ENCODE data around the gene ZNF23. TPM values are rescaled to one million over a fixed set of nuclear protein-coding genes. Genes with fewer than 3 reads are reported as not detected.
"Not testable (repeated sequence)": the region's sequence is repeated elsewhere in the genome, so short reads cannot be mapped to it uniquely, and the experiment has no call there.

The ZNF23 gene
- total RNA-seq, result 14.3 TPM
- polyA plus RNA-seq, result 8.8 TPM

DNA sequence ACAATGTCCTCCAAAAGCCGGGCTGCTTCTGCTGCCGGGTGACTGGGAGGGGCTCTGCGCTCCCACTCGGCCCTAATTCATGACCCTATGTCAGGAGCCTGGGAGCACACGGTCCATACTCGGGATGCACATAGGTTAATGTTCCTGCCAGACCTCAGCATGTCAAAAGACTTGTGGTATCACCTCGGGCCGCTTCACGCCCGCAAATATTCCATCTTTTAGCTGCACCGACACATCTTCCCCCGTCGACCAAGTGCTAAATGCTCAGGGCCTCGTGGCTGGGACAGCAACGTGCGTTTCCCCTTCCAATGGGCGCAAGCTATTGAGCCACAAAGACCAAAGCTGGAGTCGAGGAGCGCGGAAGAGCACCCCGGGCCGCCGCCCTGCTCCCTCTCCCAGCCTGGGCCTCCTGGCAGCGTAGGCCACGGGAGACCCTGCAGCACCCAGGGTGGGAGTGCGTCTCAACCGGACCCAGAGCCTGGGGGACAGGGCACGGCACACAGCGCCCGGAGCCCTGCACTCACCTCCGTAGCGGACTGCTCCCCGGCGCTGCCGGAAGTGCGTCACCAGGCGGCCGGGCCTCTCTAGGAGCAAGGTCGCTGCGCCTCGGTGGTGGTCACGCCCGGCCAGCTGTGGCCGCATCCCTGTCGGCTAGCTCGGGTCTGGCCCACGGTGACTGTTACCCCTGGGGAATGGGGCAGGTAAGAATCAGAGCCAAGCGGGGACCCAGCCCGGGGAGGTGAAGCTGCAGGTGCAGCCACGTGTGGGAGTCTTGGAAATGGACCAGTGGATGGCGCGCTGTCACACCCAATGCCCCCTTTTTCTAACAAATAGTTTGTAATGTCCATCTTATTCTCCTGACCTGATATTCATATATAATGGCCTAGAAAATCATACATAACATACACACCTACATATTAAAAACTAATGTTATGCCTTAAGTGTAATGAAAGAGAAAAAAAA lies at the start of gene ZNF23:
Gene ZNF23 (minus strand): TSS at position 562 of the 963 bp plus-strand sequence. CDS start 5,451 bp downstream, outside the sequence.
- H3K4me1 ChIP-seq (ENCODE audit: insufficient read depth), result no peaks in the 10 kb centered on the region
- DNase-seq (ENCODE audit: extremely low spot score), result peak; percentile 25
- H3K27ac ChIP-seq (ENCODE audit: low read depth), result peak within 1 kb of the TSS; percentile 82
- peak within 1 kb of the TSS; percentile 96 for H3K4me3 ChIP-seq (ENCODE audit: low read depth, low read length)
- H3K36me3 ChIP-seq (ENCODE audit: insufficient read depth), result no peaks in the 10 kb centered on the region
- under 1% methylated on average over 52 of the region's 52 CpGs for WGBS

DNA sequence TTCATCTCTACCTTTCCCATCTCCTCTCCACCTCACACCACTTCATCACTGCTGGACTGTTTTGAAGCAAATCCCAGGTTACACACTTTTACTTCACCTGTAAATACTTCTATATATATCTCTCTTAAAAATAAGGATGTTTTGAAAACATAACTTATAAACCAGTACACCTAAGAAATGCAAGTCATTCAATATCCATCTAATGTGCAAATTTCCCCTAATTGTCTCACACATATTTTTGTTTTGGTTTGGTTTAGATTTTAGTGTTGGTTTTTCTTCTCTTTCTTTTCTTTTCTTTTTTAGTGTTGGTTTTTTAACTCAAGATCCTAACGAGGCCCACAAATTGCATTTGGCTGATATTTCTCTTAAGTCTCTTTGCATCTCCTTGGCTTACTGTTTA lies 45.0 kb upstream of the ZNF23 start:
- no peak for DNase-seq (ENCODE audit: extremely low spot score)
- WGBS, result 55% methylated on average over 1 of the region's 1 CpG
- H3K27ac ChIP-seq (ENCODE audit: low read depth), result no peak overlapping the region
- no peaks in the 10 kb centered on the region for H3K36me3 ChIP-seq (ENCODE audit: insufficient read depth)
- no peak overlapping the region for H3K4me3 ChIP-seq (ENCODE audit: low read depth, low read length)
- no peaks in the 10 kb centered on the region for H3K4me1 ChIP-seq (ENCODE audit: insufficient read depth)

DNA sequence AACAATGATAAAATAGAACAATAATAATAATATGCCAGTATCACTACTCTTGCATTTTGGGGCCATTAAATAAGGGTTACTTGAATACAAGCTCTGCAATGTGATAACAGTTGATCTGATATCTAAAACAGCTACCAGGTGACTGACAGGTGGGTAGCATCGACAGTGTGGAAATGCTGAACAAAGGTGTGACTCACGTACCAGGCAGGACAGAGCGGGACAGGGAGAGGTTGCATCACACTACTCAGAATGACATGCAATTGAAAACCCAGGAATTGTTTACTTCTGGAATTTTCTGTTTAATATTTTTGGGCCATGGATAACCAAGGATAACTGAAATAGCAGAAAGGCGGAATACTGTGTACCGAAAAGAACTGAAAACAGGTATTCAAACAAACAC lies 42.9 kb upstream of the ZNF23 start:
- no peaks in the 10 kb centered on the region for H3K36me3 ChIP-seq (ENCODE audit: insufficient read depth)
- WGBS, result 84% methylated on average over 5 of the region's 5 CpGs
- no peaks in the 10 kb centered on the region for H3K4me1 ChIP-seq (ENCODE audit: insufficient read depth)
- H3K4me3 ChIP-seq (ENCODE audit: low read depth, low read length), result no peak overlapping the region
- H3K27ac ChIP-seq (ENCODE audit: low read depth), result no peak overlapping the region
- DNase-seq (ENCODE audit: extremely low spot score), result no peak

DNA sequence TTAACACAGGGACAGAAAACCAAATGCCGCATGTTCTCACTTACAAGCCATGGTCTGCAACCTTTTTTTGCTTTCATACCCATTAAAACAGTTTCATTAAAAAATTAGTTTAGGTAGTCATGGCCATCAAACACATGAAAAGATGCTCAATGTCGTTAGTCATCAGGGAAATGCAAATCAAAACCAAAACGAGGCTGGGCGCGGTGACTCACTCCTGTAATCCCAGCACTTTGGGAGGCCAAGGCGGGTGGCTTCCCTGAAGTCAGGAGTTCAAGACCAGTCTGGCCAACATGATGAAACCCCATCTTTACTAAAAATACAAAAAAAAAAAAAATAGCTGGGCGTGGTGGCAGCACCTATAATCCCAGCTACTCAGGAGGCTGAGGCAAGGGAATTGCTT lies 42.0 kb upstream of the ZNF23 start:
- H3K4me1 ChIP-seq (ENCODE audit: insufficient read depth); H3K36me3 ChIP-seq (ENCODE audit: insufficient read depth); H3K27ac ChIP-seq (ENCODE audit: low read depth); DNase-seq (ENCODE audit: extremely low spot score); H3K4me3 ChIP-seq (ENCODE audit: low read depth, low read length): not testable (repeated sequence)
- 74% methylated on average over 7 of the region's 7 CpGs for WGBS

DNA sequence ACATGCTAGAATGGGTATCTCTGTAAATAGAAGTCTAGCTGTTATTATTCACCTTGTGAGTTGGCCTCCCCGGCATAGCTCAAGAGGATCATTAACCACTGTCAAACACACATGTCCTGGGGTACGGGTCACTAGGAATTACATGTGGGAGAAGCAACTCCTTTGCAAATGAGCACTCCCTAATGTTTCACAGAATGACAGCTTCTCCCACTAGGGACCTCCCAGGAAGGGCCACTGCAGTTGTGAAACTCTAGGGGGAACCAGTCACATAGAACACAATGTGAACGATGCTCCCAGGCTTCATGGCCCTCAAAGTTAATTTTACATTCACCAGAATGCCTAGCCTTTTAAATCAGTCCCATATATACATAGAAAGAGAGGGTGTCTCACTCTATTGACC lies 39.5 kb upstream of the ZNF23 start:
- WGBS, result 65% methylated on average over 3 of the region's 3 CpGs
- Histone ChIP-seq H3K4me3 (ENCODE audit: low read depth, low read length) (no peak overlapping the region), H3K27ac (ENCODE audit: low read depth) (no peak overlapping the region), H3K4me1 (ENCODE audit: insufficient read depth) (no peaks in the 10 kb centered on the region), H3K36me3 (ENCODE audit: insufficient read depth) (no peaks in the 10 kb centered on the region)
- no peak for DNase-seq (ENCODE audit: extremely low spot score)

DNA sequence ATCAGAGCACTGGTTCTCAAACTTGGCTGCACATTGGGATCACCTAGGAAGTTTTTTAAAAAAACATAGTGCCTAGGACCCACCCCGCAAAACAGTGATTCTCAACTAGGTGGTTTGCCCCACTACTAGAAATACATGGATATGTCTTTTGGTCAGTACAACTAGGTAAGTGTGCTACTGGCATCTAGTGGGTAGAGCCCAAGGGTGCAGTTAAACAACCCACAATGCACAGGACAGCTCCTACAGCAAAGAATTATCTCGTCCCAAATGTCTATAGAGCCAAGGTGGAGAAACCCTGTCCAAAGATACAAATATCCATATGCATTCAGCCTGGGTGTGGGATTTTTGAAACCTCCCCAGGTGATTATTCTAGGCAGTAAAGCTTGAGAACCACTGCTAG lies 38.9 kb upstream of the ZNF23 start:
- Histone ChIP-seq H3K36me3 (ENCODE audit: insufficient read depth) (no peaks in the 10 kb centered on the region), H3K4me1 (ENCODE audit: insufficient read depth) (no peaks in the 10 kb centered on the region), H3K4me3 (ENCODE audit: low read depth, low read length) (no peak overlapping the region), H3K27ac (ENCODE audit: low read depth) (no peak overlapping the region)
- WGBS, result 74% methylated on average over 2 of the region's 2 CpGs
- no peak for DNase-seq (ENCODE audit: extremely low spot score)

DNA sequence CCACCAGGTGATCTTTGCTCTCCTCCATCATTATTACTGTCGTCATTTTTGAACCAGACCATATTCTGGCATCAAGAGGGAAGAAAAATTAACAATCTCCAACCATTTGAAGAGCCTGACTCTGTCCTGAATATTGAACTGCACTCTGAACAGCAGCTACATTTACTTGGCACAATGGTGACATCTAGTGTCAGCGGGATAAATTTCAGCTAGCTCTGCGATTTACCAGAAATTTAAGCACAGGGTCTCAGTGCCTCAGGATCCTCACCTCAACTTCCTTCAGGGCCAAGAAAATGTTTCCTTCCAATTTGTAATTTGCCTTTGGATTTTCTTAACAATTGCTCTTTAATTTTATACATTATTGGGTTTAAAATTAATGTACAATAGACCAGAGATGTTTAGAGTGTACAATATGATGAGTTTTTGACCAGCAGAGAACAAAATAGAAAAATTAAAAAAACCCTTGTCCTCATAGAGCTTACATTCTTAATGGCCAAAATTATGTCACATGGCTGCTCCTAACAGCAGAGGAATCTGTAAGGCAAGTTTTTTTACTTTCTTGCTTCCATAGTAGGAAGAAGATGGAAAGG lies 37.8 kb upstream of the ZNF23 start:
- Histone ChIP-seq H3K36me3 (ENCODE audit: insufficient read depth) (no peaks in the 10 kb centered on the region), H3K27ac (ENCODE audit: low read depth) (no peak overlapping the region), H3K4me3 (ENCODE audit: low read depth, low read length) (no peak overlapping the region), H3K4me1 (ENCODE audit: insufficient read depth) (no peaks in the 10 kb centered on the region)
- WGBS, result under 1% methylated on average over 3 of the region's 3 CpGs
- DNase-seq (ENCODE audit: extremely low spot score), result no peak

DNA sequence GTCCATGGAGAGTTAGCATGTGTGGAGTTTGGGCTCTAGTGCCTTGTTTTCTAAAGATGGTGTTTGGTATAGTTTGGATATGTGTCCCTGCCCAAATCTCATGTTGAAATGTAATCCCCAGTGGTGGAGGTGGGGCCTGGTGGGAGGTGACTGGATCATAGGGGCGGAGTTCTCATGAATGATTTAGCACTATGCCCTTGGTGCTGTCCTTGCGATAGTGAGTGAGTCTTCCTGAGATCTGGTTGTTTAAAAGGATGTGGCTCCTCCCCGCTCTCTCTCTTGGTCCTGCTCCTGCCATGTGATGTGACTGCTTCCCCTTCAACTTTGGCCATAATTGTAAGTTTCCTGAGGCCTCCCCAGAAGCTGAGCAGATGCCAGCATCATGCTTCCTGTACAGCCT lies 36.0 kb upstream of the ZNF23 start:
- Histone ChIP-seq H3K36me3 (ENCODE audit: insufficient read depth) (no peaks in the 10 kb centered on the region), H3K4me1 (ENCODE audit: insufficient read depth) (no peaks in the 10 kb centered on the region), H3K27ac (ENCODE audit: low read depth) (no peak overlapping the region), H3K4me3 (ENCODE audit: low read depth, low read length) (no peak overlapping the region)
- 87% methylated on average over 3 of the region's 3 CpGs for WGBS
- DNase-seq (ENCODE audit: extremely low spot score), result no peak

DNA sequence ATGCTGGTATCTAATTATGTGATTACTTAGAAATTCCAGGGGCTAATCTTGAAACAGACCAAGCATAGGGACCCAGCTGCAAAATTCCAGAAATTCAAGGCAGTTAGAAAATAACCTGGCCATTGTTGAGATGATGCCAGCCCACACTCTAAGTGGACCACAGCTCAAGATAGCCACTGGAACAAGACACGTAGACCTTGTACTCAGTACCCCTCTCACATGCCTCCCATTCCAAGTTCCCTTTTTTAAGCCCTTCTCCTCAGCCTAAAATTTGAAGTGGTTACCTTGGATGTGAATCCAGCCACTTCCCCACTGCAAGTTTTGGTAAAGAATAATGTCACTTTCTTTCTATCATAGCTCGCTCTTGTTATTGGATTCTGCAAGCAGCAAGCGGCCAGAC lies 31.2 kb upstream of the ZNF23 start:
- WGBS, result 77% methylated on average over 3 of the region's 3 CpGs
- Histone ChIP-seq H3K27ac (ENCODE audit: low read depth) (no peak overlapping the region), H3K36me3 (ENCODE audit: insufficient read depth) (no peaks in the 10 kb centered on the region), H3K4me3 (ENCODE audit: low read depth, low read length) (no peak overlapping the region), H3K4me1 (ENCODE audit: insufficient read depth) (no peaks in the 10 kb centered on the region)
- no peak for DNase-seq (ENCODE audit: extremely low spot score)

DNA sequence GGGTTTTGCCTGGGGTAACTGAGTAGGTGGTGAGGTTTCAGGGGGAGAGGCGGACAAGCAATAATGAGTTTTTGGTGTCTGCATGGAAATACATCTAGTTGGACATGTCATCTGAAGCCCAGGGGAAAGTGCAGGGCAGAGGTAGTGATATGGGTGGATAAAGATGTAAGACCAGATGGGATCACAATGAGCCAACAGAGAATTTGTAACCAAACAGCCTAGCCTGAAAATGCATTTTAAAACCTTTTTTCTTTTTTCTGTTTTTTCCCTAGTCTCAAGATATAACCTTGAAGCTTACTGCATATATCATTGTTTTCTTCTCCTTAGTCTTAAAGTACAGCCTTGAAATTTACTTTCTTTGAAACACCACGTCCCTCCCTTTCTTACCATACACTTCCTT lies 30.7 kb upstream of the ZNF23 start:
- WGBS, result 66% methylated on average over 2 of the region's 2 CpGs

DNA sequence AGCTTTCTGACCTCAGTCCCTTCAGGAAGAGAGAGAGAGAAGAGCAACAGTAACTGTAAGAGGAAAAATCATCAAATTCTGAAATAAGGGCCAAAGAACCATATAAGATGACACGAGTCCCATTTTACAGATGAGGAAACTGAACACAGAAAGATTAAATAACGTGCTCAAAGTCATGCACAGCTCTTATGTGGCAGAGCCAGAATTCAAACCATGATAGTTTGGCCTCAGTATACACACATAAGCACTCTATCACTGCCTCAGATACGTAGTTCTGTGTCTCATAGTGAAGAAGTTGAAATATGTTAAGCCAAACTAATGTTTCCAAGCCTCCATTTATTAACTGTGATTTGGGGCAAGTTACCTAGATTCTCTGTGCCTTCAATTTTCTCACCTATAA lies 29.0 kb upstream of the ZNF23 start:
- Histone ChIP-seq H3K36me3 (ENCODE audit: insufficient read depth) (no peaks in the 10 kb centered on the region), H3K4me3 (ENCODE audit: low read depth, low read length) (no peak overlapping the region), H3K4me1 (ENCODE audit: insufficient read depth) (no peaks in the 10 kb centered on the region), H3K27ac (ENCODE audit: low read depth) (no peak overlapping the region)
- WGBS, result 53% methylated on average over 3 of the region's 3 CpGs
- no peak for DNase-seq (ENCODE audit: extremely low spot score)

More for the DNA sequence above, 30.7 kb upstream of the ZNF23 start:
- no peaks in the 10 kb centered on the region for H3K36me3 ChIP-seq (ENCODE audit: insufficient read depth)
- H3K27ac ChIP-seq (ENCODE audit: low read depth), result no peak overlapping the region
- no peak for DNase-seq (ENCODE audit: extremely low spot score)
- H3K4me1 ChIP-seq (ENCODE audit: insufficient read depth), result no peaks in the 10 kb centered on the region
- H3K4me3 ChIP-seq (ENCODE audit: low read depth, low read length), result no peak overlapping the region

DNA sequence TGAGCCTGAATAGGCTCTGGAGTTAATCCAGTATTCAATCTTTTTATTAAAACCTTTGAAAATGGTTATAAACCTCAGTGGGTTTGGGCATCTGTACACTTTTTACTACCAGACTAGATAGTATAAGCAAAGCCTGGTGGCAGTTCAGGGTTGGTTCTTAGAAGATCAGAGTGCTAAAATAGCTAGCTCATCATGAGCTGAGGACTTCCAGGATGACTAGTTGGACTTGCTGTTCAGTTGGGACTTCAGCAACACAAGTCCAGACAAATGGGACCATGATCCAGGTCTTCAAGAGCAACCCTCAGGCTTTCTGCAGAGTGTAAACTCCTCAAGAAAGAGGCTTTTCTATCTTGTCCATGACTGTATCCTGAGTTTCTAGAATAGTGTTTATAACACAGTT lies 28.3 kb upstream of the ZNF23 start:
- no peak overlapping the region for H3K4me3 ChIP-seq (ENCODE audit: low read depth, low read length)
- no peaks in the 10 kb centered on the region for H3K36me3 ChIP-seq (ENCODE audit: insufficient read depth)
- DNase-seq (ENCODE audit: extremely low spot score), result no peak
- no peaks in the 10 kb centered on the region for H3K4me1 ChIP-seq (ENCODE audit: insufficient read depth)
- no peak overlapping the region for H3K27ac ChIP-seq (ENCODE audit: low read depth)

DNA sequence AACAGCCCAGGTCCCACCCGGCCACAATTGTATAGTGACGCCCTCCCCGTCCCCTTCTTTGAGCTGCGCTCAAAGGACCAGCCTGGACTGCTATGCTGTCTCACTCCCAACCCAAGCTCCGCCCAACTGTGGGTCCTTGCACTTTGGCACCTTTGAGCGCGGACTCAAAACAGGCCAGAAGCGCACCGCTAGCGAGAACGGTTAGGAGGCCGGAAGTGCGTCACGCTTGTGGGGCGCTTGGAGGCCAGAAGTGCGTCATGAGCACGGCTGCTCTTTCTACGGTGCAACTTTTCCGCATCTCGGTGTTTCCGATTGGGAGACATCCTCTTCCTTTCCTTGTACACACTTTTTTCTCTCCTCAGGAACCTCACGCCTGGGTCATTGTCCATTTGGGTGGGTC lies 27.1 kb upstream of the ZNF23 start, which contains the start of gene ZNF19:
Gene ZNF19 (minus strand): TSS at position 203 of the 400 bp plus-strand sequence. CDS start 7,210 bp downstream, outside the sequence.
- WGBS, result 88% methylated on average over 22 of the region's 22 CpGs
- Histone ChIP-seq H3K36me3 (ENCODE audit: insufficient read depth) (no peaks in the 10 kb centered on the region), H3K4me3 (ENCODE audit: low read depth, low read length) (no peak within 1 kb of the TSS), H3K4me1 (ENCODE audit: insufficient read depth) (no peaks in the 10 kb centered on the region), H3K27ac (ENCODE audit: low read depth) (no peak within 1 kb of the TSS)
- no peak for DNase-seq (ENCODE audit: extremely low spot score)

Measured in urinary bladder (tissue), 4 donors.